Measurements from ENCODE around the gene THRB.

The THRB gene

DNA sequence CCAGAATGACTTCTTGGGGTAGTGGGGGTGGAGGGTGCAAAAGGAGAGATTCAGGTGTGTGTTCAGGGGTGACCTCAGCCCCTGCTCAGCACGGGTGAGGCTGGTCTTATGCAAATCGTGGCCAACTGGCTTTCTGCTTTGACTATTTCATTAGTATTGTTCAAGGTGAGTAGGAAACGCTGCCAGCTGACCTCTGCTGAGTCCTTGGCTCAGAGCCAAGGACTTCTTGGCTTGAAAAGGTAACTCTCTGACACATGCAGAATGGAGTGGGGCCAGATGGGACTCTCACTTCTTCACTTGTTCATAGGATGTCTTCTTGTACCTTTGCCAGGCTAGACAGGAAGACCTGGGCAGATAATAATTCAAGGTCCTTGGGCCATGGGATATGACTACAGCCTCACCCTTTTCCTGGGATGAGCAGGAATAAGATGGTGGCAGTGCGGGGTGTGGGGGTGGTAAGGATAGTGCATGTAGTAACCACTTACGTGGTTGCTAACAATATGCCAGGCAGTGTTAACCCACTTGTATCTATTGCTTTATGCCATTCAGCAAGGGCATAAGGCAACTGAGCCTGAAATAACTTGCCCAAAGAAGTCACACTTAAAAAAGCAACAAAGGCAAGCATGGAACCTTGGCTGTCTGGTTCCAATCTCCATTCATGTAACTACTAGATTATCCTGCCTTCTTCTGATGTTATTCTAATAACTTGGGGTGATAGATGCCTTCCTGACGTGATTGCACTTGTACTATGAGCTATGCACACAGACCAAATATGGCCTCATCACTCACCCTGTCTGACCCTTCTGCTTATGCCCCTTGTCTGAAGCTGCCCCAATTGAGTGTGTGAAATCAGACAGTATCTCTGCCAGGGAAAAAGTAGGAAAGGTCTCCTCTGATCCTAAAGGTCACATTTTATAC, 356.4 kb downstream of the THRB start:
- H3K4me3 ChIP-seq (ENCODE audit: low read depth, low read length): no peak overlapping the region
- H3K27me3 ChIP-seq (ENCODE audit: control insufficient read depth, insufficient read depth, low read length): no peaks in the 10 kb centered on the region
- H3K9me3 ChIP-seq (ENCODE audit: control insufficient read depth, insufficient read depth, low read depth, low read length): no peaks in the 10 kb centered on the region
- H3K36me3 ChIP-seq (ENCODE audit: control insufficient read depth, insufficient read depth, low read length): no peaks in the 10 kb centered on the region
- no peaks in the 10 kb centered on the region for H3K4me1 ChIP-seq (ENCODE audit: control insufficient read depth, insufficient read depth, low read length)
- H3K27ac ChIP-seq (ENCODE audit: low read depth, low read length): no peak overlapping the region
- H3K9ac ChIP-seq (ENCODE audit: low read length): no peak overlapping the region

DNA sequence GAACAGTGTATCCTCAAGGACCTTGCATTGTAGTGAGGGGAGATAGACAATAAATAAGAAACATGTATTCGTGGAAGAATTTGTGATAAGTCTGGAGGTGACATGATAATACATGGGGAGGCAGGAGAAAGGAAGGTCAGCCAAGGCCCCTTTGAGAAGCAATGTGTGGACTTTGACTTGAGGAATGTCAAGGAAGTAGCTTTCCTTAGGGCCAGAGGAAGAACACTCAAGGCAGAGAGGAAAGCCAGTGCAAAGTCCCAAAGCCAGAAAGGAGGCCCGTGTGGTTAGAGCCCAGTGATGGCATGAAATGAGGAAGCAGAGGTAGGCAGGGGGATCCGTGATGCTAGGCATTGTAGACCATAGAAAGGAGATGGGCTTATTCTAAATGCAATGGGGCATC, 357.3 kb downstream of the THRB start:
- H3K9ac ChIP-seq (ENCODE audit: low read length): no peak overlapping the region
- no peaks in the 10 kb centered on the region for H3K9me3 ChIP-seq (ENCODE audit: control insufficient read depth, insufficient read depth, low read depth, low read length)
- no peaks in the 10 kb centered on the region for H3K27me3 ChIP-seq (ENCODE audit: control insufficient read depth, insufficient read depth, low read length)
- no peaks in the 10 kb centered on the region for H3K4me1 ChIP-seq (ENCODE audit: control insufficient read depth, insufficient read depth, low read length)
- no peak overlapping the region for H3K27ac ChIP-seq (ENCODE audit: low read depth, low read length)
- H3K4me3 ChIP-seq (ENCODE audit: low read depth, low read length): no peak overlapping the region
- H3K36me3 ChIP-seq (ENCODE audit: control insufficient read depth, insufficient read depth, low read length): no peaks in the 10 kb centered on the region

DNA sequence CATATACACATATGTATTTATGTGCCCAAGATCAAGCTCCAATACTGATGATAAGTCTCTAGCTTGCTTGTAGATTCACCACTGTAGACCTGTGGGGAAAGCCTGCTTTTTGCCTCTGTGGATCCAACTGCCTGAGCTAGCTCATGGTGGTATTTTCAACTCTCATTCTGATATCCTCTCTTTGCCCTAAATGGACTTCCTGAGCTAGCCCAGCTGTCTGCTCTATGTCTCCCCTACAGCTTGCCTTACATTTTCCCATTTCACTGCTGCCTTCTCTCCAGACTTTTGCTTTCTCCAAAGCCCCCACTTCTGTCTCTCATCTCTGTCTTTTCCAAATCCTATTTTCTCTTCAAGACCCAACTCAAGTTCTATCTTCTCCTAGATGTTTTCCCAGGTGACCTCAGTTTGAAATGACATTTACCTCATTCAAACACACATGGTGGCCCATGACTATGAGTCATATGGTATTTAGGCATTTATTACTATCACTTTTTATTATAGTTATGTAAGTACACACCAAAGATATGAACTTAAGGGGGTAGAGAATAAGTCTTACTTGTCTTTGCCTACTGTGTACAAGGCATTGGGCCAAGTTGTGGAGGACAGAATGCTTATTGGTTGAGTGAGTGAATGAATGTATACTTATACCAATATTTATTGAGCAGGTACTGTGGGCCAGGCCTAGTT, 357.9 kb downstream of the THRB start:
- Histone ChIP-seq H3K27ac (ENCODE audit: low read depth, low read length) (no peak overlapping the region), H3K4me1 (ENCODE audit: control insufficient read depth, insufficient read depth, low read length) (no peaks in the 10 kb centered on the region), H3K36me3 (ENCODE audit: control insufficient read depth, insufficient read depth, low read length) (no peaks in the 10 kb centered on the region), H3K4me3 (ENCODE audit: low read depth, low read length) (no peak overlapping the region), H3K9ac (ENCODE audit: low read length) (no peak overlapping the region), H3K27me3 (ENCODE audit: control insufficient read depth, insufficient read depth, low read length) (no peaks in the 10 kb centered on the region), H3K9me3 (ENCODE audit: control insufficient read depth, insufficient read depth, low read depth, low read length) (no peaks in the 10 kb centered on the region)

DNA sequence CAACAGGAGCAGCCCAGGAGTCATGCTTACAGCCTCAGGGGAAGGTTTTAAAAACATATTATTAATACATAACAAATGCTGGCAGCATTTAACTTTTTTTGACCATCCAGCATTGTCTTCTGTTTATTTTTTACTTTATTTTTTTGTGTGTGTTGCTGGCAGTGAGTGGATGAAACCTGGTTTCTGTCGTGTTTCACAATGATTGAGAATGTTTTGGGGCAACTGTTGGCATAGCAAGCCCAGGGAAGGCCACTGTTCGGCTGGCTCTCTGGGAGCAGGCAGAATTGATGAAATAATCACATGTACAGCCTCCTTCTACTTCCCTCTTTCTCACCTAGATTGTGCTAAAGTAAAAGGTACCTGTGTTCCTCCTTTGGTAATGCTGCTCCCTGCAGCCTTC, 359.4 kb downstream of the THRB start:
- Histone ChIP-seq H3K36me3 (ENCODE audit: control insufficient read depth, insufficient read depth, low read length) (no peaks in the 10 kb centered on the region), H3K4me3 (ENCODE audit: low read depth, low read length) (no peak overlapping the region), H3K4me1 (ENCODE audit: control insufficient read depth, insufficient read depth, low read length) (no peaks in the 10 kb centered on the region), H3K27me3 (ENCODE audit: control insufficient read depth, insufficient read depth, low read length) (no peaks in the 10 kb centered on the region), H3K9ac (ENCODE audit: low read length) (no peak overlapping the region), H3K9me3 (ENCODE audit: control insufficient read depth, insufficient read depth, low read depth, low read length) (no peaks in the 10 kb centered on the region), H3K27ac (ENCODE audit: low read depth, low read length) (no peak overlapping the region)

DNA sequence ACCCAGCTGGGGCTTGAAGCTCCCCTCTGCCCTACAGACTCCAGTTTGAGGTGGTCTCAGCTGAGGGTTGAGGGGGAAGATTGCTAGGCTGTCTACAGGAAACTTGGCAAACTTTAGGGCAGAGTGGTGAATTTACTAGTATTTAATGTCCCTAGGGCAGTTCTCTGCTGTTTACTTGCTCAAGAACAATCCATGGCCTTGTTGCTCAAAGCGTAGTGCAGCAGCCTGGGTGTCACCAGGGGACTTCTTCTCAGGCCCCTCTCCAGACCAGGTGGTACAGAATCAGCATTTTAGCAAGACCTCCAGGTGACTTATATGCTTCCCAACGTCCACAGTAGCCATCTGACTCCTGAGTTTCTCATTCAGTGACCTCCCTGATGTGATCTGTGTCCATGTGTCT, 360.7 kb downstream of the THRB start:
- no peaks in the 10 kb centered on the region for H3K36me3 ChIP-seq (ENCODE audit: control insufficient read depth, insufficient read depth, low read length)
- H3K9me3 ChIP-seq (ENCODE audit: control insufficient read depth, insufficient read depth, low read depth, low read length): no peaks in the 10 kb centered on the region
- no peaks in the 10 kb centered on the region for H3K4me1 ChIP-seq (ENCODE audit: control insufficient read depth, insufficient read depth, low read length)
- no peak overlapping the region for H3K4me3 ChIP-seq (ENCODE audit: low read depth, low read length)
- H3K27me3 ChIP-seq (ENCODE audit: control insufficient read depth, insufficient read depth, low read length): no peaks in the 10 kb centered on the region
- no peak overlapping the region for H3K27ac ChIP-seq (ENCODE audit: low read depth, low read length)
- no peak overlapping the region for H3K9ac ChIP-seq (ENCODE audit: low read length)

DNA sequence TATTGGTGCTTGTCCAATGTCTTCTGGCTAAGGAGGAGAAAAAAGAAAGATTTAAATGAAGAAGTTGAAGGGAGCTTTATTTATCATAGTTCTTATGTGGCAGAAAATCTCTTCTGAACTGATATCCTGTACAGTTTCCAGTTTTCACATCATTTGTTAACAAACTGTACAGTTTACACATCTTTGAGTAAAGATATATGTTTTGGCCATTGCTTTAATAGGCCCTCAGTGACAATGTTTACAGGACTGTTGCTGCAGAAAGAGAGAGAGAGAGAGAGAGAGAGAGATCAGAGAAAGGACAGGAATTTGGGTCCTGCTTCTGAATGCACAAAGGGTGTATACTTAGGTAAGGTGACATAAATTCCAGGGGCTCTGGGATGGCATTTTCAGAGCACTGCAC, 361.2 kb downstream of the THRB start:
- Histone ChIP-seq H3K27ac (ENCODE audit: low read depth, low read length) (no peak overlapping the region), H3K4me3 (ENCODE audit: low read depth, low read length) (no peak overlapping the region), H3K36me3 (ENCODE audit: control insufficient read depth, insufficient read depth, low read length) (no peaks in the 10 kb centered on the region), H3K9me3 (ENCODE audit: control insufficient read depth, insufficient read depth, low read depth, low read length) (no peaks in the 10 kb centered on the region), H3K27me3 (ENCODE audit: control insufficient read depth, insufficient read depth, low read length) (no peaks in the 10 kb centered on the region), H3K4me1 (ENCODE audit: control insufficient read depth, insufficient read depth, low read length) (no peaks in the 10 kb centered on the region), H3K9ac (ENCODE audit: low read length) (no peak overlapping the region)

DNA sequence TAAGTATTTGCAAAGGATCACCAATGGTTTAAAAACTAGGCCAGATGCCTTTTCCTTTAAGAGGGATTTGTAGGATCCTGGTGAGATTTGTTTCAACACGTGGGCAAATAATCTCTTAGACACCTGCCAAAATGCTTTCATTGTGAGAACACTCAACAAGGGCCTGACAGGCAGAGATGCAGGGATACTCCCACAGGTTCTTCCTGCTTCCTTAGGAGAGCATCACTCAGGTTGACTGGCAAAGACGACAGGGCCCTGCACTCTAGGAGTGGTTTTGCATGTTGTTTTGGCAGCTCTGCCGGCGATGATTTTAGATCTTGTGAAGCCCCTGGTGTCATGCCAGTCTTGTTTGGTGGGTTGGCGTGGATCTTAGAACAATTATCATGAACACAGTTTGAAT, 365.1 kb downstream of the THRB start:
- no peaks in the 10 kb centered on the region for H3K4me1 ChIP-seq (ENCODE audit: control insufficient read depth, insufficient read depth, low read length)
- no peaks in the 10 kb centered on the region for H3K27me3 ChIP-seq (ENCODE audit: control insufficient read depth, insufficient read depth, low read length)
- H3K9ac ChIP-seq (ENCODE audit: low read length): no peak overlapping the region
- H3K4me3 ChIP-seq (ENCODE audit: low read depth, low read length): no peak overlapping the region
- H3K27ac ChIP-seq (ENCODE audit: low read depth, low read length): no peak overlapping the region
- no peaks in the 10 kb centered on the region for H3K9me3 ChIP-seq (ENCODE audit: control insufficient read depth, insufficient read depth, low read depth, low read length)
- no peaks in the 10 kb centered on the region for H3K36me3 ChIP-seq (ENCODE audit: control insufficient read depth, insufficient read depth, low read length)

DNA sequence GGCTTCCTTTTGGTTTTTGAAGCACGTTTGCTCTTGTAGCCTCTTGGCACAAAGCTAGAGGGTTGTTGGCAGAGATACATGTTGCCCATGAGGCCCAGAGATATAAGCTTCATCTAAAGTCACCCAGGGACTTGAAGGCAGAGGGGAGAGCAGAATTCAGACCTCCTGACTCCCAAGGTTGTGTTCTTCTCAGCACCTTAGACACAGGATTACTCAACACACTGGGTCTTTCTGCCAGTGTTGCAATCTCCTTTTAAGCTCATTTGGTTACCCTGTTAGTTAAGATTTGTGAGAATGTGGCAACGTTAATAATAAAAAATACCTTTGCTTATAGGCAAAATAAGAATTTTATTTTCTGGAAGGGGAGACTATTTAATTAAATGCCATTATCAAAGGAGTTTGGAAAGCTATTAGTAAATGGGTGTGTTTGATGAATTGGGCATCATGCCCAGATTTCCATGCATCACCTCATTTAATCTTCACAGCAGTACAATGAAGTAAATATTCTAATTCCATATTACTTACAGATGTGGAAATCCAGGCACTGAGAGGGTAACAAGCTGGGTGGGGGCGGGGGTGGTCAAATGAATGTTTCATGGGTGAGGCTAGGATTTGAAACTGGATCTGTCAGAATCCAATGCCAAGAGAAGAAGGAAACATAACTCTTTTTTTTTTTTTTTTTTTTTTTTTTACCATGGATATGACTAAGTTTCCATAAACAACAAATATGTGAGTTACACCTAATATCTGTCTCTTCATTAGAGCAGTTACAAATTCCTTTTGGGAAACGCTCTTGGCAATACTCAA, 366.2 kb downstream of the THRB start:
- Histone ChIP-seq H3K27me3 (ENCODE audit: control insufficient read depth, insufficient read depth, low read length) (no peaks in the 10 kb centered on the region), H3K4me3 (ENCODE audit: low read depth, low read length) (no peak overlapping the region), H3K9me3 (ENCODE audit: control insufficient read depth, insufficient read depth, low read depth, low read length) (no peaks in the 10 kb centered on the region), H3K36me3 (ENCODE audit: control insufficient read depth, insufficient read depth, low read length) (no peaks in the 10 kb centered on the region), H3K4me1 (ENCODE audit: control insufficient read depth, insufficient read depth, low read length) (no peaks in the 10 kb centered on the region), H3K9ac (ENCODE audit: low read length) (no peak overlapping the region), H3K27ac (ENCODE audit: low read depth, low read length) (no peak overlapping the region)

DNA sequence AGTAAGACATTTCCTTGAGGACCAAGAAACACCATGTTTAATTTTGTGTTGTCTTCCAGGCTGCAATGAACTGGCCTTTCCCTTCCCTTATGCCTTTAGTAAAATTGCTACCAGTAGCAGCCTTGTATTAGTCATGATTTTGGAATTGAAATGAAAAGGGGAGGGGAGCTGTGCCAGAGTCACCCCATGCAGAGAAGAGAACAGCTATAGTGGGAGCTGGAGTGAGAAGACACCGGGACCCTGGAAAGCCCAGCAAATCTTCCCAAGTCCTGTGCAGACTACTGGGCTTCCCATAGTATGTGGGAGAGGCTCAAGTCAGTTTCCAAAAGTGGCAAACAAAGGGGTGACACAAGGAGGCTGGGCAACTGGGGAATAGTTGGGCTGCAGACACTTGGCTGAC, 371.1 kb downstream of the THRB start:
- Histone ChIP-seq H3K27ac (ENCODE audit: low read depth, low read length) (no peak overlapping the region), H3K9me3 (ENCODE audit: control insufficient read depth, insufficient read depth, low read depth, low read length) (no peaks in the 10 kb centered on the region), H3K9ac (ENCODE audit: low read length) (no peak overlapping the region), H3K27me3 (ENCODE audit: control insufficient read depth, insufficient read depth, low read length) (no peaks in the 10 kb centered on the region), H3K4me3 (ENCODE audit: low read depth, low read length) (no peak overlapping the region), H3K4me1 (ENCODE audit: control insufficient read depth, insufficient read depth, low read length) (no peaks in the 10 kb centered on the region), H3K36me3 (ENCODE audit: control insufficient read depth, insufficient read depth, low read length) (no peaks in the 10 kb centered on the region)

DNA sequence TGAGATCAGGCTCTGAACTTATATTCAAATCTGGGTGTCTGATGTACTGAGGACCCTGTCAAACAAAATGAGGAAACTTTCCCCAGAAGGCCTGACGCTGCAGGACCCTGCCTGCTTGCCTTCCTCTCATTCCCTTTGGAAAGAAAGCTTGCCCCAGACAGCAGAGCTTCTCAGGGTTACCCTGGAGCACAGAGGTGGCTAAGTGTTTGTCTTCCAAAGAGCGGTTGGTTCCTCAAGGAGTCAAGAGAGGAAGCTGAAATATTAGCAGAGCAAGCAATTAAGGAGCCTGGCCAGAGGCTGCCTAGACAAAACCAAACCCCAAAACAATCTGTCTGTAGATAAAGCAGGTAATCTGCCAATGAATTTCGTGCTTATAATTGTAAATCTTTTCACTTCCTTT, 374.2 kb downstream of the THRB start:
- Histone ChIP-seq H3K9ac (ENCODE audit: low read length) (no peak overlapping the region), H3K36me3 (ENCODE audit: control insufficient read depth, insufficient read depth, low read length) (no peaks in the 10 kb centered on the region), H3K4me1 (ENCODE audit: control insufficient read depth, insufficient read depth, low read length) (no peaks in the 10 kb centered on the region), H3K27ac (ENCODE audit: low read depth, low read length) (no peak overlapping the region), H3K4me3 (ENCODE audit: low read depth, low read length) (no peak overlapping the region), H3K9me3 (ENCODE audit: control insufficient read depth, insufficient read depth, low read depth, low read length) (no peaks in the 10 kb centered on the region), H3K27me3 (ENCODE audit: control insufficient read depth, insufficient read depth, low read length) (no peaks in the 10 kb centered on the region)

DNA sequence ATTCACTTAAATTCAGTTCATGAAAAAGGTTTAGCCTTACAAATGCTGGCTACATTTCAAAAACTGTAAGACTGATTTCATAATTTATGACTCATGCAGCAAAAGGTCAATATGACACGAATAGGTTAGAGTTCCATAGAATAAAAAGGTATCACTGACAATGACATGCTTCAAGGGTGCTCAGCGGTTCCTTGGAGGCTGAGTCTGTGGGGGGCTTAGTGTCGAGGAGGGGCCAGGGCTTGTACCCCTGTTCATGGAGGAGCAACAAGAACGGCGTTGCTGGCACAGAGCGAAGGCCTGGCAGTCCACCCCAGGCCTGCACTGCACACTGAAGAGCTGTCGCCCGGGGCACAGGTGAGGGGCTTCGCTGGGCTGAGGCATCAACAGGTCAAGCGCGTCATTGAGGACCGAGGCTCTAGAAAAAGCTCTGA, 375.3 kb downstream of the THRB start:
- no peaks in the 10 kb centered on the region for H3K27me3 ChIP-seq (ENCODE audit: control insufficient read depth, insufficient read depth, low read length)
- no peak overlapping the region for H3K4me3 ChIP-seq (ENCODE audit: low read depth, low read length)
- no peak overlapping the region for H3K9ac ChIP-seq (ENCODE audit: low read length)
- no peaks in the 10 kb centered on the region for H3K36me3 ChIP-seq (ENCODE audit: control insufficient read depth, insufficient read depth, low read length)
- H3K9me3 ChIP-seq (ENCODE audit: control insufficient read depth, insufficient read depth, low read depth, low read length): no peaks in the 10 kb centered on the region
- no peak overlapping the region for H3K27ac ChIP-seq (ENCODE audit: low read depth, low read length)
- no peaks in the 10 kb centered on the region for H3K4me1 ChIP-seq (ENCODE audit: control insufficient read depth, insufficient read depth, low read length)

Data from HUES6 (cell line).